NCI-H748 treated with DMSO at 0.1 percent for 48 hours (cell line): Measurements from ENCODE around the gene HPS1.
"Not testable (repeated sequence)": the region's sequence is repeated elsewhere in the genome, so short reads cannot be mapped to it uniquely, and the experiment has no call there.

Source experiments
- DNase-seq: peaks from one replicate; lab custom pipeline; 2025; lab: John Stamatoyannopoulos, UW

The HPS1 gene

GRCh38 chr10:98388101-98388655, 58.6 kb downstream of the HPS1 start:
- DNase-seq: no peak

GRCh38 chr10:98384531-98385133, 62.1 kb downstream of the HPS1 start:
- DNase-seq: no peak

GRCh38 chr10:98383869-98384268, 62.9 kb downstream of the HPS1 start:
- DNase-seq: no peak

GRCh38 chr10:98383134-98383667, 63.5 kb downstream of the HPS1 start:
- not testable (repeated sequence) for DNase-seq

GRCh38 chr10:98382691-98383101, 64.0 kb downstream of the HPS1 start:
- no peak for DNase-seq

GRCh38 chr10:98380493-98381339, 66.0 kb downstream of the HPS1 start:
- DNase-seq: no peak

GRCh38 chr10:98378722-98379121, 68.0 kb downstream of the HPS1 start:
- no peak for DNase-seq

- DNase-seq: no peak
Observed at GRCh38 chr10:98377536-98377935, 69.2 kb downstream of the HPS1 start.

- DNase-seq: no peak
Observed at GRCh38 chr10:98377001-98377400, 69.7 kb downstream of the HPS1 start.

GRCh38 chr10:98376485-98376884, 70.2 kb downstream of the HPS1 start:
- no peak for DNase-seq

GRCh38 chr10:98374217-98374985, 72.3 kb downstream of the HPS1 start:
- peak; percentile 20 for DNase-seq

GRCh38 chr10:98373260-98374040, 73.3 kb downstream of the HPS1 start:
- no peak for DNase-seq

GRCh38 chr10:98370831-98371820, 75.6 kb downstream of the HPS1 start:
- DNase-seq: no peak

- DNase-seq: no peak
Observed at GRCh38 chr10:98369801-98370200, 76.9 kb downstream of the HPS1 start.

- no peak for DNase-seq
Observed at GRCh38 chr10:98368644-98369043, 78.1 kb downstream of the HPS1 start.

- DNase-seq: no peak
Observed at GRCh38 chr10:98367604-98368451, 78.9 kb downstream of the HPS1 start.
